Activated CD4-positive, alpha-beta memory T cell treated with anti-CD3 and anti-CD28 coated beads, Interleukin-2, amount 10 ng/mL, durations not matched to agents 7 days and 5 days (primary cell): ENCODE measurements around the gene MVK. TPM values are rescaled to one million over a fixed set of nuclear protein-coding genes. Genes with fewer than 3 reads are reported as not detected.

Experiments
- CTCF ChIA-PET: fragments of 350-600 bp; sonication (Branson Sonifier 250); formaldehyde crosslinking; loops from one replicate; lab custom pipeline; 2021; ENCODE audit warnings: antibody characterized with exemption, inconsistent platforms; lab: Charles Lee
- POLR2A ChIA-PET: fragments of 350-600 bp; sonication (Branson Sonifier 250); formaldehyde crosslinking; loops from one replicate; lab custom pipeline; 2021; ENCODE audit warnings: antibody characterized with exemption; lab: Charles Lee
- DNase-seq: peaks from one replicate; pipeline ENCODE4 v3.0.0-alpha.2; 2020
- H3K27ac Mint-ChIP-seq: one replicate; pipeline ENCODE4 v1.8.0; 2021; ENCODE audit warnings: mild to moderate bottlenecking, mixed read lengths
- H3K27me3 Mint-ChIP-seq: one replicate; pipeline ENCODE4 v1.8.0; 2021; ENCODE audit warnings: mixed read lengths
- H3K36me3 Mint-ChIP-seq: one replicate; pipeline ENCODE4 v1.8.0; 2021; ENCODE audit warnings: low read depth, mixed read lengths
- H3K4me1 Mint-ChIP-seq: one replicate; pipeline ENCODE4 v1.8.0; 2021; ENCODE audit warnings: mixed read lengths
- H3K4me3 Mint-ChIP-seq: one replicate; pipeline ENCODE4 v1.8.0; 2021; ENCODE audit warnings: mild to moderate bottlenecking, mixed read lengths
- H3K9me3 Mint-ChIP-seq: one replicate; pipeline ENCODE4 v1.8.0; 2021; ENCODE audit warnings: mixed read lengths
- total RNA-seq, 2 experiments: library from RNA; stranded (reverse); gene quantifications; one replicate each; pipeline ENCODE4 v1.2.3, GENCODE V29; 2021

MVK gene
- total RNA-seq, 2 experiments from 2014 or later = 22.1 to 26.3 TPM

DNA sequence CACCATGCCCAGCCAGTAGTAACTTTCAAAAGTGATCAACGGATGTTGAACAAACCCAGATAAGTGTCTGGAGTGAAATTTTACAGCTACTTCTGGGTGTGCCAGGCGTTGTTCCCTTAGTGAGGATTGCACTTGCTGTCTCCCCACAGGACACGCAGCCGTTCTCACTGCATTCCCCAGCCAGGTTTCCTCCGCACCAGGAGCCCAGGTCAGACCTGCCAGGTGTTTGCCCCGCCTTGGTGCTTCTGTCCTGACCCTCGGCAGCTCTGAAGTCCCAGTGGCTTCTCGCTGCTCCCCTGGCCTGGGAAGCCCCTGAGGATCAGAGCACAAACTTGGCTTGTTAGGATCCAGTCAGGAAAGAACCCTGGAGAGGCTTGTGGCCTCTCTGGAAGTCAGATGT is 36.5 kb upstream of the MVK start:
- no peaks in the 10 kb centered on the region for H3K27me3 Mint-ChIP-seq
- no peaks in the 10 kb centered on the region for H3K4me1 Mint-ChIP-seq
- no peak overlapping the region for H3K4me3 Mint-ChIP-seq
- POLR2A ChIA-PET = no interaction called here
- H3K9me3 Mint-ChIP-seq = no peaks in the 10 kb centered on the region
- CTCF ChIA-PET = no interaction called here
- no peaks in the 10 kb centered on the region for H3K36me3 Mint-ChIP-seq
- no peak for DNase-seq
- H3K27ac Mint-ChIP-seq = no peak overlapping the region

DNA sequence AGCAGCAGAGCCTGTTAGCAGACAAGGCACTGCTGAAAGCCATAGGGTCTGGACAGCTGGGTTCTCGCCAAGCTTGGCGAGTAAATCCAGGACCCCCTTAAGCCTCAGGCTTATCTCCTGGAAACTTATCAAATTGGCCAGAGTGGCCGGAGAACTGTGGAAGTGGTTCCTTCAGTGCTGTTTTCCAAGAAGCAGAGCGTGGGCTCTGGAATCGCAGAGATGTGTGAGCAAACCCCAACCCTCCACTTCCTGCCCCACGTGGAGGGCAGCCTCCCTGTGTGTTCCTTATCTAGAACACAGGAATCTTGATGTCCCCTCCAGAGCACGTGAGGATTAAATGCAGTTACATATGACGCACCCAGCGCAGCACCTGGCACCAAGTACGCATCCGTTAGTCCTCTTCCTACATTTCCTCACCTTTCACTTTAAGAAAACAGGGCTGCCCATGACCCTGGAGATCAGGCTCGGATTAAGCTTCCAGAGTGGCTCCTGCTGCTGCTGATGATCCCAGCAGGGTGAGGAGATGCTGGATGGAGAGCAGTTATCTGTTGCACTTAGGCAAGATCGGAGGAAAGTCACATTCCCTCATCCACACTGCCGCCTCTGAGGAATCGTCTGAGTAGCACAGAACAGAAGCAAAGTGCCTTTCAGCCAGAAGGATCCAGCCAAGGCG is 35.3 kb upstream of the MVK start:
- no peak overlapping the region for H3K4me3 Mint-ChIP-seq
- no peaks in the 10 kb centered on the region for H3K36me3 Mint-ChIP-seq
- H3K4me1 Mint-ChIP-seq = no peaks in the 10 kb centered on the region
- CTCF ChIA-PET = interaction anchor here (1.0 kb wide), 1 partner anchor 307 kb away, joined by 3 read pairs; no protein-coding TSS in a partner anchor
- POLR2A ChIA-PET = interaction anchor here (1.1 kb wide), 1 partner anchor 43 kb away, joined by 3 read pairs; no protein-coding TSS in a partner anchor
- H3K9me3 Mint-ChIP-seq = no peaks in the 10 kb centered on the region
- no peaks in the 10 kb centered on the region for H3K27me3 Mint-ChIP-seq
- no peak for DNase-seq
- no peak overlapping the region for H3K27ac Mint-ChIP-seq

DNA sequence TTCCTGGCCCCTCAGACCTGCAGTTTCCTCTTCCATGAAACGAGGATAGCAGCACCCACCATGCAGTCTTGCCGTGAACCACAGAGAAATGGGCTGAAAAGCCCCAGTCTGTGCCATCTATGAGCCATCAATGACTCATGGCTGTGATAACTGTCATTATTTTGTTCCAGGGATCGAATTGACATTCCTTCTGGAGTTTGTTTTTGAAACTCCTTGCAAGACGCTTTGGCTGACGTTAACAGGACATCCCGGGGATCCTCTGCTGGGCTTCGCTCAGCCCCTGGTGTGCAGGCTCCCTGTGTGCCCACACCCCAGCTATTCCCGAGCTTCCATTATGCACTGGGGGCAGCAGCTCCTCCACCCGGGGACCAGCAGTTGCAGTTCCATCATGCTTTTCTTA is 34.1 kb upstream of the MVK start:
- H3K27ac Mint-ChIP-seq = no peak overlapping the region

DNA sequence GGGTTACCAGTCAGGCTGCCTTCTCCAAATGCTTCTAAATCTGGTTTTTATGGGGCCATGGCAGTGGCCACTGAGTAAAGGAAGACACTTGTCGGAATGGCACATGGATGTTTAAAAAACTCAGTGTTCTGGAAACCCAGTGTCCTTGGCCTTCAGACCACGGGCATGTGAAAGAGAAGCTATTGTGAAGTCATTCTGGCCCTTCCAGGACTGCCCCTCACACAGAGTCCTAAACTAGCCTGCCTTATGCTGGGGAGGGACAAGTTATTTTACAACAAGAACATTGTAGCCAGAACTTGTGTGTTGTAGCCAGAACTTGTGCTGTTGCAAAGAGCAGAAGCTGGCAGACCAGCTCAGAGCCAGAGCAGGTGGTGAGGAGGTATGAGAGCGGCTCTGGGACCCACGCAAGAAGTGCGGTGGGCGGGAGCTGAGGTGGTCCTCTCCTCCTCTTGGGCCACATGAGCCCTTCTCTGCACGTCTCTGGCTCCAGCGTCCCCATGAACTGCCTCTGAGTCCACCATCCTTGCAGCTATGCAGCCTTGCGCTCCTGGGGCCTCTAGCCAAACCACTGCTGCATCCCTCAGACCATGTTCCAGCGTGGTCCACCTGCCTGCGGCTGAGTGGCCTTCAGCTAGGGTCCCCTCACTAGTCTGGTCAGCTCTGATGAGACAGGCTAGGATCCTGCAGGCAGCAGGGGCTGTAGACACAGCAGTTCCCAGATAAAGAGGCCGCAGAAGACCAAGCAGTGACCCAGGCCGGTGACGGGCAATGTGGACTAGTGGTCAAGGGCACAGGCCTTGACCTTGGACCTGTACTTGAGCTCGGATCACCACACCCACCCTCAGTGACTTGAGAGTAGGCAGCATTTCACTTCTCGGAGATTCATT is 32.8 kb upstream of the MVK start:
- no peak overlapping the region for H3K27ac Mint-ChIP-seq
- ChIA-PET CTCF (interaction anchor here (1.4 kb wide), 1 partner anchor 32 kb away, joined by 3 read pairs; no protein-coding TSS in a partner anchor), POLR2A (interaction anchor here (0.6 to 1.3 kb wide), 2 partner anchors 11 to 78 kb away, joined by 3 read pairs; no protein-coding TSS in a partner anchor)
- no peaks in the 10 kb centered on the region for H3K9me3 Mint-ChIP-seq
- DNase-seq = no peak
- no peaks in the 10 kb centered on the region for H3K27me3 Mint-ChIP-seq
- peaks cover 10% of the 10 kb centered on the region for H3K4me1 Mint-ChIP-seq
- no peak overlapping the region for H3K4me3 Mint-ChIP-seq
- H3K36me3 Mint-ChIP-seq = no peaks in the 10 kb centered on the region

More for the DNA sequence above, 34.1 kb upstream of the MVK start:
- Mint-ChIP-seq H3K9me3 (no peaks in the 10 kb centered on the region), H3K36me3 (no peaks in the 10 kb centered on the region), H3K27me3 (no peaks in the 10 kb centered on the region), H3K4me3 (no peak overlapping the region), H3K4me1 (peaks cover 1% of the 10 kb centered on the region)
- DNase-seq = no peak
- CTCF ChIA-PET = interaction anchor here (1.0 kb wide), 1 partner anchor 306 kb away, joined by 3 read pairs; no protein-coding TSS in a partner anchor
- POLR2A ChIA-PET = interaction anchor here (1.1 kb wide), 1 partner anchor 44 kb away, joined by 3 read pairs; no protein-coding TSS in a partner anchor

DNA sequence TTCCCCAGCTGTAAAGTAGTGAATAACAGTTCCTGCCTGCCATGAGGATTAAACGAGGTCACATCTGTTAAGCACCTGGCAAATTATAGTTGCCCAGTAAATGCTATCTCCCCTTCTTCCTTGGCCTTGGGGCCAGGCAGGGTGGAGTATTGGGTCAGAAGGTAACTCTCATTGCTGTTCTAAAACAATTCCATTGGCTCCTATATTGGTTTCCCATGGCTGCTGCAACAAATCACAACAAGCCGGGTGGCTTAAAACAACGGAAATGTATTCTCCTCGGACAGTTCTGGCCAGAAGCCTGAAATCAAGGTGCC is 32.2 kb upstream of the MVK start:
- CTCF ChIA-PET = interaction anchor here (1.4 kb wide), 1 partner anchor 31 kb away, joined by 3 read pairs; no protein-coding TSS in a partner anchor

DNA sequence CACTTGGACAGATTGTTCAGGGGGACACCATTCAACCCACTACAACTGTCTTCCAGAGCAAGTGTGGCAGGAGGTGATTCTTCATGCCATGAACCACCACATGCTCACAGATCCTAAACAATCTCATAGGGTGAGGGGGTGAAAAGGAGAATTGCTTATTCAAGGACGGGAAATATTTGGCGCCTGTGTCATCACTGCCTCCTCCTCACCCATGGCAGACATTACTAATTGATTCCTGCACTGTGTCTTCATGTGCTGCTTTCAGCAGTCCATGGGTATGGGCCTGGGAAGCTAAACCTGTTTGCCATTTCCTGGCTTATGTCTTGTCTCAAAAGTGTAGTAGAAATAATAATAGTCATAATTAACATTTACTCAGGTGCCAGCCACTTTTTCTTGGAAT is 31.6 kb upstream of the MVK start:
- POLR2A ChIA-PET = no interaction called here
- H3K4me3 Mint-ChIP-seq = no peak overlapping the region
- no peak for DNase-seq
- H3K27me3 Mint-ChIP-seq = no peaks in the 10 kb centered on the region
- H3K27ac Mint-ChIP-seq = no peak overlapping the region
- no peaks in the 10 kb centered on the region for H3K36me3 Mint-ChIP-seq
- H3K4me1 Mint-ChIP-seq = peaks cover 10% of the 10 kb centered on the region
- H3K9me3 Mint-ChIP-seq = no peaks in the 10 kb centered on the region
- CTCF ChIA-PET = no interaction called here

More for the DNA sequence above, 32.2 kb upstream of the MVK start:
- Mint-ChIP-seq H3K27ac (no peak overlapping the region), H3K9me3 (no peaks in the 10 kb centered on the region), H3K27me3 (no peaks in the 10 kb centered on the region), H3K4me3 (no peak overlapping the region), H3K36me3 (no peaks in the 10 kb centered on the region), H3K4me1 (peaks cover 10% of the 10 kb centered on the region)
- POLR2A ChIA-PET = interaction anchor here (1.3 kb wide), 1 partner anchor 10 kb away, joined by 3 read pairs; no protein-coding TSS in a partner anchor
- DNase-seq = no peak

DNA sequence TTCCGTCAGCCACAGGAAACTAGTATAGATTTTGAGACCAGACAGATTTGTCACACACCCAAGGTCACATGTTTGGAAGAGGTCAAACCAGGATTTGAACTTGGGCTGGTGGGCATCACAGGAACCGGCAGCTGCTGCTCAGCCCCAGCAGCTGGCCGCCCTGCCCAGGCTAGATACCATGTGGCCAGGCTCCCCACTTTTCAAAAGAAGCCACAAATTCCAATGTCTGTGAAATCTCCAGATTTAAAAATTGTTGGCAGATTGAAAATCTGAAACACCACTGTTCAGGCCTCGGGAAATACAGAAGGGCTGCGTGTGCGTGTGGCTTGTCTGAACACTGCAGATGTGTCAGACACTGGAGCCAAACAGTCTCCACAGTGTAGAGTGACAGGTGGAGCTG is 30.7 kb upstream of the MVK start:
- Mint-ChIP-seq H3K9me3 (no peaks in the 10 kb centered on the region), H3K4me1 (peaks cover 10% of the 10 kb centered on the region), H3K4me3 (no peak overlapping the region), H3K27me3 (peaks cover 8% of the 10 kb centered on the region), H3K36me3 (no peaks in the 10 kb centered on the region), H3K27ac (no peak overlapping the region)
- no peak for DNase-seq
- ChIA-PET CTCF (no interaction called here), POLR2A (no interaction called here)

DNA sequence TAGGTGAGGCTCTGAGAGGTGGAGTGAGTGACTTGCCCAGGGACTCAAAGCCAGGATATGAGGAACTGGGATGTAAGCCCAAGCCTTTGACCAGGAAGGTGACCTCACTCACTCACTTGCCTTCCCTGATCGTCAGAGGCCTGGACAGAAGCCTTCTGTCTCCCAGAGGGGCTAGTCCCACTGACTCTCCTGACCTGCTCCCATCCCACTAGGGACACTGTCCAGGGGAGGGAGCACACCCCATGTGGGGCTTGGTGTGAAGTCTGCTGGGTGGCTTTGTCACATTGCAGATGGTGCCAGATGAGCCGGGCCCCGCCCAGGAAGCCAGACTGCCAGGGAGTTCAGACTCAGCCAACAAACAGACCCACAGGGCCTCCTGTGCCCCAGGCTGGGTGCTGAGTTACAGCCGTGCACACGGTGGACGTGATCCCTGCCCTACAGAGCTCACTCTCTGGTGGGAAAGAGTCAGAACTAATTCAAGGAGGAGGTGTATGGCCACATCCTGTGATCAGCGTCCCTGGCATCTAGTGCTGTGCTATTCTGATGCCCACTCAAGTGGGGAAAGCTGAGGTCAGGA is 28.6 kb upstream of the MVK start:
- H3K9me3 Mint-ChIP-seq = no peaks in the 10 kb centered on the region
- H3K27me3 Mint-ChIP-seq = peaks cover 12% of the 10 kb centered on the region
- POLR2A ChIA-PET = interaction anchor here (2.6 kb wide), 1 partner anchor 29 kb away, joined by 9 read pairs; the partner anchor contains the start of genes MMAB and MVK
- peaks cover 12% of the 10 kb centered on the region for H3K4me1 Mint-ChIP-seq
- H3K4me3 Mint-ChIP-seq = no peak overlapping the region
- H3K27ac Mint-ChIP-seq = peak overlapping the region; percentile 19
- no peaks in the 10 kb centered on the region for H3K36me3 Mint-ChIP-seq
- peak; percentile 53 for DNase-seq
- CTCF ChIA-PET = no interaction called here

DNA sequence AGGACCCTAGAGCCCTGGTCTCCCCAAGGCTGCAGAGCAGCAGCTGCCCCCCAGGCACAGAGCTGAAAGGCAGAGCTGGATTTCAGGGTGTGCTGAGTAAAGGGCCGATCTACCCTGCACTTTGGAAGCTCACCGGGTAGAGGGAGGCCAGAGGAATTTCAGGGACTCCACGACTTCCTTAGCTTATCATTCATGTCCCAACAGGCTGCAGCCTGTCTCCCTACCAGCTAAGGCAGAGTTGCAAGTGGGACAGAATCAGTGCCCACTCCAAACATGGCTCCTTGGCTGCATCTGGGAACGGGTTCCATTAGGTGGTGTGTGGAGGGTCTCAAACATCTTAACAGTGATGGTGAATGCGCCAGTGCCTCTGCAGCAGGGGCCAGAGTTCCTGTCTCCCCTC is 27.8 kb upstream of the MVK start:
- POLR2A ChIA-PET = interaction anchor here (0.6 to 2.6 kb wide), 2 partner anchors 28 to 123 kb away, joined by 3 to 9 read pairs; partner anchors contain the start of genes MMAB and MVK
- H3K36me3 Mint-ChIP-seq = no peaks in the 10 kb centered on the region
- CTCF ChIA-PET = no interaction called here
- peaks cover 12% of the 10 kb centered on the region for H3K27me3 Mint-ChIP-seq
- H3K27ac Mint-ChIP-seq = no peak overlapping the region
- DNase-seq = no peak
- no peaks in the 10 kb centered on the region for H3K9me3 Mint-ChIP-seq
- H3K4me3 Mint-ChIP-seq = no peak overlapping the region
- peaks cover 12% of the 10 kb centered on the region for H3K4me1 Mint-ChIP-seq

DNA sequence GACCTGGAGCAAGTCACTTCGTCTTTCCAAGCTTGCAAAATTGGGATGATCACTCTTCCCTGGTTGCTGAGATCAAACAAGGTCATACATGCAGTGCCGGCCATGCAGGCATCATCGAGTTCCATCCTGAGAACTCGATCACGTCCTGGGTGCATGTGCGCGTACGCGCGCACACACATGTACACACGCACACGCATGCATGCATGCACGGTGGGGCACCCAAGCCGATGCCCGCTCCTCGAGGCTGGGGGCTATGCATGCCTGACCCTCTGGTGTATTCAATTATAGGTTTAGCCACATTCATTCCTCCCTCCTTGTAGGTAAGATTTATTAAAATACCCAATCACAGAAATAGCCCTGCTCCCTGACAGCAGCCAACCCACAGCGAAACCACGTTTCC is 26.3 kb upstream of the MVK start:
- ChIA-PET CTCF (no interaction called here), POLR2A (no interaction called here)

DNA sequence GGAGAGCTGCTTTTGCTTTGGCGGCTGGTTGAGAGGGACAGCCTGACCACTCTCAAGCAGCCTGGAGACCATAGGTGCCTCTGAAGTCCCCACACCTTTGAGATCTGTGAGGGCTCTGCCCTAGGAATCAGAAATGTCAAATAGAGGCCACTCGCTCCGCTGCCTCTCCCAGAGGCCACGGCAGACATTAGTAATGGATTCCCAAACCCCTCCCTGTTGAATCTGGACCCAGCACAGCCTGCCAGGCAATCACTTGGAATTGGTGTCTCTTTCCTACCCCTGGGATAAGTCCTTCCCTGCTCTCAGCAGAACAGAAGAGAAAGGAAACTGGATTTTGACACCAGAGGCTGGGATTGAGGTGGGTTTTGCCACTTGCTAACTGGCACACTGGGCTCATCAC is 25.3 kb upstream of the MVK start:
- Mint-ChIP-seq H3K27ac (no peak overlapping the region), H3K9me3 (no peaks in the 10 kb centered on the region), H3K27me3 (peaks cover 12% of the 10 kb centered on the region), H3K4me3 (no peak overlapping the region), H3K4me1 (peaks cover 12% of the 10 kb centered on the region), H3K36me3 (no peaks in the 10 kb centered on the region)
- ChIA-PET POLR2A (no interaction called here), CTCF (no interaction called here)
- DNase-seq = no peak

More for the DNA sequence above, 26.3 kb upstream of the MVK start:
- Mint-ChIP-seq H3K9me3 (no peaks in the 10 kb centered on the region), H3K4me1 (peaks cover 12% of the 10 kb centered on the region), H3K4me3 (no peak overlapping the region), H3K27ac (no peak overlapping the region), H3K27me3 (peaks cover 12% of the 10 kb centered on the region), H3K36me3 (no peaks in the 10 kb centered on the region)
- DNase-seq = no peak

DNA sequence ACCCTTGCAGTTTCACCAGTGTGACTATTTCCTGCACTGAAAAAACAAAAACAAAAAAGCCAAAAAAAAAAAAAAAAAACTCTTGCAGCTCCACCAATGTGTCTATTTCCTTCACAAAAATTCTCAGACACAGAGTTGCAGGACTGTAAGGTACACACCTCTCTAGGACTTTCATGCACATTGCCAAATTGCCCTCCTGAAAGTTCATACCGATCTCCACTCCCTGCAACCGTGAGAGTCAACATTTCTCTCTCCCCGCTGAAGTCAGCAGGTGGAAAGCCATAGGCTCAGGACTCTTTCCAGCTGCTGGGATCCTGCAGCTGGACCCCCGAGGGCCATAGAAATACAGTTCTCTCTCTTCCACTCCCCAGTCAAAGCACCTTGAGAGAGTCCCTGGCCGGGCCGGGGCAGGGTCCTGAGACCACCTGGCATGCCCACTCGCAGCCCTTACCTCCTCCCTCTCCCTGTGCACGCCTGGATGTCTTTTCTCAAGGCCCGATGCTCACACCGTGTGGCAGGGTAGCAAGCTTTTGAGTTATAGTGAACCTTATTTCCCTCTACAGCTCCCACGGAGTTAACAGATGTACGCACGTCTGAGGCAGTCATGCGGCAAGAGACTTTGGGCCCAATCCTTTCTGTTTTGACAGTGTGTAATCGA is 23.9 kb upstream of the MVK start:
- peaks cover 12% of the 10 kb centered on the region for H3K27me3 Mint-ChIP-seq
- POLR2A ChIA-PET = interaction anchor here (0.6 kb wide), 1 partner anchor 518 kb away, joined by 3 read pairs; no protein-coding TSS in a partner anchor

More for the DNA sequence above, 23.9 kb upstream of the MVK start:
- Mint-ChIP-seq H3K36me3 (no peaks in the 10 kb centered on the region), H3K9me3 (no peaks in the 10 kb centered on the region), H3K27ac (no peak overlapping the region), H3K4me1 (peaks cover 8% of the 10 kb centered on the region), H3K4me3 (no peak overlapping the region)
- no peak for DNase-seq
- CTCF ChIA-PET = interaction anchor here (1.5 kb wide), 1 partner anchor 30 kb away, joined by 3 read pairs; no protein-coding TSS in a partner anchor
